Spleen (tissue), 11 donors: ENCODE results near the gene ATL1. TPM values are rescaled to one million over a fixed set of nuclear protein-coding genes. Genes with fewer than 3 reads are reported as not detected.

Source experiments
- DNase-seq: peaks from one replicate; pipeline ENCODE4 v3.0.0-alpha.2; 2020
- H3K27ac ChIP-seq, 8 donors: fragments of 200-600 bp; sonication (generic) in 7 of 8; 1 replicate in 4 of 8; 2 replicates in 4 of 8; pipeline versions ENCODE4 v1.5.0 to v1.8.0; 2016 to 2021; ENCODE audit warnings: inconsistent platforms in 4 of 8, mild to moderate bottlenecking in 4 of 8, moderate library complexity in 1 of 8
- H3K27me3 ChIP-seq, 7 donors: fragments of 200-600 bp; sonication (generic) in 6 of 7; replicated peaks in 1 of 7; 1 replicate in 4 of 7; 2 replicates in 3 of 7; pipeline versions ENCODE4 v1.5.0 to v1.8.0; 2016 to 2021; ENCODE audit warnings: inconsistent platforms in 3 of 7, mild to moderate bottlenecking in 1 of 7
- H3K36me3 ChIP-seq, 6 donors: fragments of 200-600 bp; sonication (generic) in 5 of 6; 1 replicate in 4 of 6; 2 replicates in 2 of 6; pipeline versions ENCODE4 v1.5.0 to v1.8.0; 2016 to 2021; ENCODE audit warnings: inconsistent platforms in 2 of 6
- H3K4me1 ChIP-seq, 6 donors: fragments of 200-600 bp; sonication (generic) in 5 of 6; 1 replicate in 3 of 6; 2 replicates in 3 of 6; pipeline versions ENCODE4 v1.5.0 to v1.8.0; 2016 to 2021; ENCODE audit warnings: inconsistent platforms in 3 of 6
- H3K4me3 ChIP-seq, 8 donors: fragments of 200-600 bp; sonication (generic) in 7 of 8; 1 replicate in 4 of 8; 2 replicates in 4 of 8; pipeline versions ENCODE4 v1.5.0 to v1.8.0; 2016 to 2021; ENCODE audit warnings: inconsistent platforms in 4 of 8, mild to moderate bottlenecking in 4 of 8, moderate library complexity in 2 of 8
- H3K9me3 ChIP-seq, 8 donors: fragments of 200-600 bp; sonication (generic) in 7 of 8; 1 replicate in 4 of 8; 2 replicates in 4 of 8; pipeline versions ENCODE4 v1.5.0 to v1.8.0; 2016 to 2021; ENCODE audit warnings: inconsistent platforms in 4 of 8
- CTCF ChIP-seq, 11 experiments: fragments of 200-600 bp in 7 of 11; fragments of 450-650 bp in 4 of 11; sonication (generic) in 4 of 11; IDR thresholded peaks in 8 of 11; conservative IDR thresholded peaks in 3 of 11; 1 replicate in 7 of 11; 2 replicates in 4 of 11; pipeline versions ENCODE4 v1.4.0 to v1.8.0; 2016 to 2021; ENCODE audit warnings: antibody characterized with exemption in 11 of 11, inconsistent platforms in 4 of 11, mild to moderate bottlenecking in 1 of 11
- POLR2A ChIP-seq, 3 donors: fragments of 450-650 bp; IDR thresholded peaks; one replicate each; pipeline ENCODE4 v1.5.1; 2017; ENCODE audit warnings: antibody characterized with exemption in 3 of 3, mild to moderate bottlenecking in 1 of 3
- POLR2AphosphoS5 ChIP-seq, 3 donors: sonication (generic); formaldehyde crosslinking; IDR thresholded peaks; one replicate each; pipeline ENCODE4 v1.5.1; 2017; ENCODE audit warnings: antibody characterized with exemption in 3 of 3
- WGBS, 5 donors: extraction: QIAGEN DNeasy Blood & Tissue Kit in 3 of 5; methylation state at CpG; one replicate each; pipeline versions ENCODE4 v1.1.5 to v1.1.7; 2013 to 2018; 5-methylcytosine and 5-hydroxymethylcytosine counted together
- intact Hi-C: fragments of 100-400 bp; cut with DNase I; formaldehyde crosslinking; loops from one replicate; pipeline ENCODE4 v1.15.0; 2023; ENCODE audit warnings: low total_unique reads
- polyA plus RNA-seq, 3 donors: library from polyadenylated mRNA; stranded (reverse); fragments of 200-250 nt; gene quantifications; one replicate each; pipeline ENCODE4 v1.2.1, GENCODE V29; 2013
- total RNA-seq, 7 donors: library from RNA; depleted of rRNA in 3 of 7; stranded (reverse); fragments of >200 nt in 3 of 7; fragmentation: NEBNext Ultra II Directional in 4 of 7; extraction: Animal tissue kit (Norgen Biotek cat#: 25700) in 4 of 7; gene quantifications; one replicate each; pipeline versions ENCODE4 v1.1.0 to v1.2.1, GENCODE V29; 2016 to 2021
- donor health status: healthy with polysubstance abuse.
- donor health status: DM: no; HTN: no; CAD: no; lungs with moderate emphysema.
- donor health status: DM: no; HTN: no; CAD: no.
- donor health status: Bipolar disorder and iron deficiency.
- donor health status: healthy.
- donor health status: DM: no; HTN: no; CAD: no.
- donor health status: DM: yes; HTN: yes; CAD: no.

ATL1 gene
- total and polyA plus RNA-seq, 10 donors: 0.91 to 3.2 (median 1.5) TPM

GRCh38 chr14:50520947-50521815 is 38.8 kb upstream of the ATL1 start:
- H3K36me3 ChIP-seq: peaks cover 0 to 15% (median 0%) of the 10 kb centered on the region in 6 donors
- H3K27me3 ChIP-seq: no peaks in the 10 kb centered on the region
- DNase-seq: no peak
- WGBS, 5 donors: 54 to 63% (median 61%) methylated on average over 5 of the region's 5 CpGs
- H3K4me1 ChIP-seq: peaks cover 20 to 77% (median 42%) of the 10 kb centered on the region in 6 donors
- no peak for TF ChIP-seq POLR2A (IDR thresholded peaks at IDR 0.05)
- TF ChIP-seq POLR2AphosphoS5 (IDR thresholded peaks at IDR 0.05): no peak
- no peak for TF ChIP-seq CTCF (IDR thresholded peaks at IDR 0.05 in 8 of 11, conservative IDR thresholded peaks at IDR 0.05 in 3 of 11)
- H3K27ac ChIP-seq: peak overlapping the region in 7 of 8 donors; percentile 16 to 72 (median 46)
- H3K4me3 ChIP-seq: no peak overlapping the region
- intact Hi-C loops: no loop called here
- H3K9me3 ChIP-seq: no peaks in the 10 kb centered on the region

- intact Hi-C loops: no loop called here
- 56 to 72% (median 64%) methylated on average over 1 of the region's 1 CpG for WGBS, 5 donors
- no peaks in the 10 kb centered on the region for H3K9me3 ChIP-seq
- TF ChIP-seq CTCF (IDR thresholded peaks at IDR 0.05 in 8 of 11, conservative IDR thresholded peaks at IDR 0.05 in 3 of 11): no peak
- no peak for TF ChIP-seq POLR2A (IDR thresholded peaks at IDR 0.05)
- TF ChIP-seq POLR2AphosphoS5 (IDR thresholded peaks at IDR 0.05): no peak
- H3K4me3 ChIP-seq: peak overlapping the region in 1 of 8 donors; percentile 3
- H3K27me3 ChIP-seq: no peaks in the 10 kb centered on the region
- H3K4me1 ChIP-seq: peaks cover 20 to 80% (median 46%) of the 10 kb centered on the region in 6 donors
- peak overlapping the region in 7 of 8 donors; percentile 16 to 72 (median 46) for H3K27ac ChIP-seq
- DNase-seq: no peak
- H3K36me3 ChIP-seq: peaks cover 0 to 15% (median 0%) of the 10 kb centered on the region in 6 donors
These were observed 38.0 kb upstream of the ATL1 start for GRCh38 chr14:50521912-50522341.

- TF ChIP-seq POLR2AphosphoS5 (IDR thresholded peaks at IDR 0.05): no peak
- TF ChIP-seq CTCF (IDR thresholded peaks at IDR 0.05 in 8 of 11, conservative IDR thresholded peaks at IDR 0.05 in 3 of 11): no peak
- no peak for TF ChIP-seq POLR2A (IDR thresholded peaks at IDR 0.05)
- 84 to 96% (median 89%) methylated on average over 5 of the region's 5 CpGs for WGBS, 5 donors
- no peaks in the 10 kb centered on the region for H3K27me3 ChIP-seq
- H3K36me3 ChIP-seq: peaks cover 0 to 13% (median 0%) of the 10 kb centered on the region in 6 donors
- peak overlapping the region in 5 of 8 donors; percentile 15 to 72 (median 57) for H3K27ac ChIP-seq
- no peaks in the 10 kb centered on the region for H3K9me3 ChIP-seq
- no peak overlapping the region for H3K4me3 ChIP-seq
- no peak for DNase-seq
- peaks cover 20 to 87% (median 52%) of the 10 kb centered on the region in 6 donors for H3K4me1 ChIP-seq
- intact Hi-C loops: no loop called here
These were observed 36.5 kb upstream of the ATL1 start for GRCh38 chr14:50523271-50524041.
